OCI-LY1 (cell line): ENCODE measurements around the gene F7.

ENCODE experiments used
- H2AFZ ChIP-seq: fragments of 200-600 bp; sonication (generic), shearing (Covaris generic); 2 replicates; pipeline ENCODE4 v1.6.0; 2014; ENCODE audit warnings: antibody characterized with exemption, mild to moderate bottlenecking, low read length
- H3F3A ChIP-seq: fragments of 200-600 bp; sonication (generic), shearing (Covaris generic); 2 replicates; pipeline ENCODE4 v1.6.0; 2014; ENCODE audit warnings: mild to moderate bottlenecking, antibody characterized with exemption, low read length, moderate library complexity; ENCODE audit not compliant: insufficient read depth
- H3K27ac ChIP-seq: fragments of 200-600 bp; sonication (generic); 2 replicates; pipeline ENCODE4 v1.5.1; 2014; ENCODE audit warnings: low read length, mixed run types, mild to moderate bottlenecking, low read depth; ENCODE audit not compliant: poor library complexity, severe bottlenecking
- H3K27me3 ChIP-seq: fragments of 200-600 bp; sonication (generic); 2 replicates; pipeline ENCODE4 v1.6.0; 2014; ENCODE audit warnings: antibody characterized with exemption, mild to moderate bottlenecking, low read length, moderate library complexity; ENCODE audit not compliant: insufficient read depth
- H3K36me3 ChIP-seq: fragments of 200-600 bp; sonication (generic); 2 replicates; pipeline ENCODE4 v1.6.1; 2014; ENCODE audit warnings: mild to moderate bottlenecking, antibody characterized with exemption, low read length, moderate library complexity, mixed read lengths; ENCODE audit not compliant: insufficient read depth
- H3K4me1 ChIP-seq: fragments of 200-600 bp; sonication (generic); 2 replicates; pipeline ENCODE4 v1.5.1; 2014; ENCODE audit warnings: mild to moderate bottlenecking, low read length, moderate library complexity; ENCODE audit not compliant: insufficient read depth, severe bottlenecking
- H3K4me2 ChIP-seq: fragments of 200-600 bp; sonication (generic), shearing (Covaris generic); 2 replicates; pipeline ENCODE4 v1.6.1; 2014; ENCODE audit warnings: low read length
- H3K4me3 ChIP-seq: fragments of 200-600 bp; sonication (generic); 2 replicates; pipeline ENCODE4 v1.5.1; 2014; ENCODE audit warnings: low read length, low read depth, mild to moderate bottlenecking, mixed read lengths; ENCODE audit not compliant: poor library complexity, severe bottlenecking
- H3K79me2 ChIP-seq: fragments of 200-600 bp; shearing (Covaris generic); 2 replicates; pipeline ENCODE4 v1.6.1; 2016; ENCODE audit warnings: mixed run types, low read length, mixed read lengths; ENCODE audit not compliant: insufficient read depth
- H3K9ac ChIP-seq: fragments of 200-600 bp; sonication (generic), shearing (Covaris generic); 2 replicates; pipeline ENCODE4 v1.6.1; 2014; ENCODE audit warnings: mild to moderate bottlenecking, low read length, mixed read lengths
- H3K9me2 ChIP-seq: fragments of 200-600 bp; sonication (generic), shearing (Covaris generic); 2 replicates; pipeline ENCODE4 v1.6.1; 2014; ENCODE audit warnings: low read depth, mild to moderate bottlenecking, low read length, mixed read lengths
- H3K9me3 ChIP-seq: fragments of 200-600 bp; shearing (Covaris generic); 2 replicates; pipeline ENCODE4 v1.6.1; 2014; ENCODE audit warnings: low read length, mixed read lengths
- H4K20me1 ChIP-seq: fragments of 200-600 bp; sonication (generic), shearing (Covaris generic); 2 replicates; pipeline ENCODE4 v1.6.0; 2016; ENCODE audit warnings: mild to moderate bottlenecking, low read length; ENCODE audit not compliant: insufficient read depth
- CTCF ChIP-seq: fragments of 200-600 bp; sonication (generic), shearing (Covaris generic); IDR thresholded peaks from 2 replicates; pipeline ENCODE4 v1.5.1; 2017; ENCODE audit warnings: mild to moderate bottlenecking, antibody characterized with exemption, low read length, moderate library complexity, mixed read lengths
- EZH2 ChIP-seq: fragments of 200-600 bp; sonication (generic), shearing (Covaris generic); IDR thresholded peaks from 2 replicates; pipeline ENCODE4 v1.8.0; 2017; ENCODE audit warnings: borderline replicate concordance, mixed run types, mild to moderate bottlenecking, antibody characterized with exemption, low read length, moderate library complexity, mixed read lengths

Gene F7

DNA sequence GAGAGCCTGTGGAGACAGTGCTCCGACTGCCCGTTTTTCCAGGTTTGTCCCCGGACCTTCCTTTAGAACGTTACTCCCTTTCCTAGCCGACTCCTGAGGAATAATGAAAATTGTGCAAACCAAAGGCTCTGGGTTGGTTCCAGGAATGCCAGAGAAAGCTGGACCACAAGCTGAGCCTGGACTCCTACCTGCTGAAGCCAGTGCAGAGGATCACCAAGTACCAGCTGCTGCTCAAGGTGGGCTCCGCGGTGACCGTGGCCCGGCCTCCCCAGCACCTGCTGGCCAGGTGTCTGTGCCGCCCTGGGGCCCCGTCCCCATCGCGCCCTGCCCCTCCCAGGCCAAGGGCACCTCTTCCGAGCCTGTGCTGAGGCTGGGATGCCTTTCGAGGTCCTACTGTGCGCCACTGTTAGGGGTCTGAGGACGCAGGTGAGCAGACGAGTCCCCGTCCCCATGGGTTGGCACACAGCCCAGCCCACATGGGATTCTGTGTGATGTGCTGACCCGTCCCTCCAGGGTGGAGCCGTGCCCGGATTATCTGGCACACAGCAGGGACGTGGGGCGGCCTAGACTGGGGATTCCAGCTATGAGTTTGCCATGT, 20.5 kb upstream of the F7 start:
- H4K20me1 ChIP-seq: no peaks in the 10 kb centered on the region
- no peaks in the 10 kb centered on the region for H3F3A ChIP-seq
- no peaks in the 10 kb centered on the region for H3K79me2 ChIP-seq
- no peaks in the 10 kb centered on the region for H3K36me3 ChIP-seq
- no peak overlapping the region for H3K9ac ChIP-seq
- no peaks in the 10 kb centered on the region for H3K9me2 ChIP-seq
- no peak overlapping the region for H3K4me2 ChIP-seq
- no peak overlapping the region for H3K4me3 ChIP-seq
- no peak overlapping the region for H2AFZ ChIP-seq
- no peak overlapping the region for H3K27ac ChIP-seq
- H3K9me3 ChIP-seq: no peaks in the 10 kb centered on the region
- peaks cover 7% of the 10 kb centered on the region for H3K27me3 ChIP-seq
- TF ChIP-seq CTCF: no peak
- no peak for TF ChIP-seq EZH2
- no peaks in the 10 kb centered on the region for H3K4me1 ChIP-seq

DNA sequence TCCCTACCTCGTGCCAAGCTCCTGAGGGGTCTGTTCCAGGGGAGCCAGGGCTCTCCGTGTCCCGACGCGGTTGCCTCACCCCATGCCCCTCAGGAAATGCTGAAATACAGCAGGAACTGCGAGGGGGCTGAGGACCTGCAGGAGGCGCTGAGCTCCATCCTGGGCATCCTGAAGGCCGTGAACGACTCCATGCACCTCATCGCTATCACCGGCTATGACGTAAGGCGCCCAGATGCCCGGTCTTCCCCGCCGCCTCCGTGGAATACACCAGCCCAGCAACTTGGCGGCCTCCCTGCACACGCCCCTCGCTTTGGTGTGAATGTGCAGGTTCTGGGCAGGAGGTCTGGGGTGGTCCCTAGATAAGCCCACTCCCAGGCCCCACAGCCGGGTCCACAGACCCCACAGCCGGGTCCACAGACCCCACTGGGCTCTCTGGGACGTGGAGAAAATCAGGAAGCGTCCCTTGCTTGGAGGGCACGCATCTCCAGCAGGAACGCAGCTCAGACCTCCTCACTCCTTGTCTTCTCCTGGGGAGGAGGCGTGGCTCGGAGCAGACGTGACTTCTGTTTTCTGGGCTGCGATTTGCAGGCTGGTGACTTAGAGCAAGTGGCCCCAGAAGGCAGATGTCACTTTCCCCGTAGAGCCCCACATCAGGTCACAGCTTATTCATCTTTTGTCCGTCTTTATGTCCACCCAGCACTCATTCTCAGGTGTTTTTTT, 19.4 kb upstream of the F7 start:
- H3K27me3 ChIP-seq: peaks cover 8% of the 10 kb centered on the region
- TF ChIP-seq CTCF: no peak
- TF ChIP-seq EZH2: no peak
- H4K20me1 ChIP-seq: no peaks in the 10 kb centered on the region
- no peak overlapping the region for H3K4me2 ChIP-seq
- no peak overlapping the region for H2AFZ ChIP-seq
- H3K4me1 ChIP-seq: no peaks in the 10 kb centered on the region
- H3K9me3 ChIP-seq: no peaks in the 10 kb centered on the region
- no peak overlapping the region for H3K27ac ChIP-seq
- H3K79me2 ChIP-seq: no peaks in the 10 kb centered on the region
- H3K9ac ChIP-seq: no peak overlapping the region
- H3F3A ChIP-seq: no peaks in the 10 kb centered on the region
- H3K9me2 ChIP-seq: no peaks in the 10 kb centered on the region
- no peaks in the 10 kb centered on the region for H3K36me3 ChIP-seq
- H3K4me3 ChIP-seq: no peak overlapping the region

- H3K4me1 ChIP-seq: no peaks in the 10 kb centered on the region
- H3K79me2 ChIP-seq: no peaks in the 10 kb centered on the region
- no peaks in the 10 kb centered on the region for H3K36me3 ChIP-seq
- no peak for TF ChIP-seq EZH2
- H3F3A ChIP-seq: no peaks in the 10 kb centered on the region
- no peak overlapping the region for H3K27ac ChIP-seq
- H3K4me3 ChIP-seq: no peak overlapping the region
- H3K9me2 ChIP-seq: no peaks in the 10 kb centered on the region
- peaks cover 16% of the 10 kb centered on the region for H3K27me3 ChIP-seq
- no peak overlapping the region for H2AFZ ChIP-seq
- no peaks in the 10 kb centered on the region for H3K9me3 ChIP-seq
- H3K4me2 ChIP-seq: no peak overlapping the region
- H4K20me1 ChIP-seq: no peaks in the 10 kb centered on the region
- no peak overlapping the region for H3K9ac ChIP-seq
Measured at GRCh38 chr13:113086991-113087922, 18.3 kb upstream of the F7 start.
